Measurements from ENCODE around the gene ARMC12.

DNA sequence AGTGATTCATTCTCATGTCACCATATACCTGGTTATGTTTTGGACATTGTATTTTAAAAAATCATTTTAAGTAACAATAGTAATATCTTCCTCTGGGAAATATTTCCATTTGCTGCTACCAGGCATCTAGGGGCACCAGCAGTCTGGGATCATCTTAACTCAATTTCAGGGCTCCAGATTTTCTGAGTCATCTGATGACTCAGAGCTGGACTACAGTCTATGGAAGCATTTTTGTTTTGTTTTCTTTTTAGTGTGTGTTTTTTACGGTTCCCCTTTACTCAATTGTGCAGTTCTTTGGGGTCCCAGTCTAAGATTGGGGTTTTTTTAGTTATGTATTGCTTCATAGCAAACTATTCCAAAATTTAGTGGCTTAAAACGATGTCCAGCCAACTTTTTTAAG is 42.4 kb upstream of the ARMC12 start:
- no peak for TF ChIP-seq EP300 (IDR thresholded peaks at IDR 0.05; ENCODE audit: borderline replicate concordance in 1 of 2, low read depth in 1 of 2, low read length in 1 of 2)
- TF ChIP-seq, protein P1, sequence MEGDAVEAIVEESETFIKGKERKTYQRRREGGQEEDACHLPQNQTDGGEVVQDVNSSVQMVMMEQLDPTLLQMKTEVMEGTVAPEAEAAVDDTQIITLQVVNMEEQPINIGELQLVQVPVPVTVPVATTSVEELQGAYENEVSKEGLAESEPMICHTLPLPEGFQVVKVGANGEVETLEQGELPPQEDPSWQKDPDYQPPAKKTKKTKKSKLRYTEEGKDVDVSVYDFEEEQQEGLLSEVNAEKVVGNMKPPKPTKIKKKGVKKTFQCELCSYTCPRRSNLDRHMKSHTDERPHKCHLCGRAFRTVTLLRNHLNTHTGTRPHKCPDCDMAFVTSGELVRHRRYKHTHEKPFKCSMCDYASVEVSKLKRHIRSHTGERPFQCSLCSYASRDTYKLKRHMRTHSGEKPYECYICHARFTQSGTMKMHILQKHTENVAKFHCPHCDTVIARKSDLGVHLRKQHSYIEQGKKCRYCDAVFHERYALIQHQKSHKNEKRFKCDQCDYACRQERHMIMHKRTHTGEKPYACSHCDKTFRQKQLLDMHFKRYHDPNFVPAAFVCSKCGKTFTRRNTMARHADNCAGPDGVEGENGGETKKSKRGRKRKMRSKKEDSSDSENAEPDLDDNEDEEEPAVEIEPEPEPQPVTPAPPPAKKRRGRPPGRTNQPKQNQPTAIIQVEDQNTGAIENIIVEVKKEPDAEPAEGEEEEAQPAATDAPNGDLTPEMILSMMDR (IDR thresholded peaks at IDR 0.05), result no peak
- no peak for TF ChIP-seq NRF1 (IDR thresholded peaks at IDR 0.05; ENCODE audit: low read depth, low read length)
- TF ChIP-seq, protein P2, sequence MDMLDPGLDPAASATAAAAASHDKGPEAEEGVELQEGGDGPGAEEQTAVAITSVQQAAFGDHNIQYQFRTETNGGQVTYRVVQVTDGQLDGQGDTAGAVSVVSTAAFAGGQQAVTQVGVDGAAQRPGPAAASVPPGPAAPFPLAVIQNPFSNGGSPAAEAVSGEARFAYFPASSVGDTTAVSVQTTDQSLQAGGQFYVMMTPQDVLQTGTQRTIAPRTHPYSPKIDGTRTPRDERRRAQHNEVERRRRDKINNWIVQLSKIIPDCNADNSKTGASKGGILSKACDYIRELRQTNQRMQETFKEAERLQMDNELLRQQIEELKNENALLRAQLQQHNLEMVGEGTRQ (IDR thresholded peaks at IDR 0.05; ENCODE audit: borderline replicate concordance, low read depth, low read length), result no peak
- TF ChIP-seq EZH2phosphoT487 (IDR thresholded peaks at IDR 0.05; ENCODE audit: borderline replicate concordance, low read depth), result no peak
- TF ChIP-seq TAF1 (IDR thresholded peaks at IDR 0.05; ENCODE audit: borderline replicate concordance, low read depth, low read length), result no peak
- TF ChIP-seq, protein P3, sequence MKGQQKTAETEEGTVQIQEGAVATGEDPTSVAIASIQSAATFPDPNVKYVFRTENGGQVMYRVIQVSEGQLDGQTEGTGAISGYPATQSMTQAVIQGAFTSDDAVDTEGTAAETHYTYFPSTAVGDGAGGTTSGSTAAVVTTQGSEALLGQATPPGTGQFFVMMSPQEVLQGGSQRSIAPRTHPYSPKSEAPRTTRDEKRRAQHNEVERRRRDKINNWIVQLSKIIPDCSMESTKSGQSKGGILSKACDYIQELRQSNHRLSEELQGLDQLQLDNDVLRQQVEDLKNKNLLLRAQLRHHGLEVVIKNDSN (IDR thresholded peaks at IDR 0.05; ENCODE audit: borderline replicate concordance, low read depth), result no peak
- no peak for TF ChIP-seq SMC3 (IDR thresholded peaks at IDR 0.05; ENCODE audit: low read depth, low read length)
- TF ChIP-seq, protein P4, sequence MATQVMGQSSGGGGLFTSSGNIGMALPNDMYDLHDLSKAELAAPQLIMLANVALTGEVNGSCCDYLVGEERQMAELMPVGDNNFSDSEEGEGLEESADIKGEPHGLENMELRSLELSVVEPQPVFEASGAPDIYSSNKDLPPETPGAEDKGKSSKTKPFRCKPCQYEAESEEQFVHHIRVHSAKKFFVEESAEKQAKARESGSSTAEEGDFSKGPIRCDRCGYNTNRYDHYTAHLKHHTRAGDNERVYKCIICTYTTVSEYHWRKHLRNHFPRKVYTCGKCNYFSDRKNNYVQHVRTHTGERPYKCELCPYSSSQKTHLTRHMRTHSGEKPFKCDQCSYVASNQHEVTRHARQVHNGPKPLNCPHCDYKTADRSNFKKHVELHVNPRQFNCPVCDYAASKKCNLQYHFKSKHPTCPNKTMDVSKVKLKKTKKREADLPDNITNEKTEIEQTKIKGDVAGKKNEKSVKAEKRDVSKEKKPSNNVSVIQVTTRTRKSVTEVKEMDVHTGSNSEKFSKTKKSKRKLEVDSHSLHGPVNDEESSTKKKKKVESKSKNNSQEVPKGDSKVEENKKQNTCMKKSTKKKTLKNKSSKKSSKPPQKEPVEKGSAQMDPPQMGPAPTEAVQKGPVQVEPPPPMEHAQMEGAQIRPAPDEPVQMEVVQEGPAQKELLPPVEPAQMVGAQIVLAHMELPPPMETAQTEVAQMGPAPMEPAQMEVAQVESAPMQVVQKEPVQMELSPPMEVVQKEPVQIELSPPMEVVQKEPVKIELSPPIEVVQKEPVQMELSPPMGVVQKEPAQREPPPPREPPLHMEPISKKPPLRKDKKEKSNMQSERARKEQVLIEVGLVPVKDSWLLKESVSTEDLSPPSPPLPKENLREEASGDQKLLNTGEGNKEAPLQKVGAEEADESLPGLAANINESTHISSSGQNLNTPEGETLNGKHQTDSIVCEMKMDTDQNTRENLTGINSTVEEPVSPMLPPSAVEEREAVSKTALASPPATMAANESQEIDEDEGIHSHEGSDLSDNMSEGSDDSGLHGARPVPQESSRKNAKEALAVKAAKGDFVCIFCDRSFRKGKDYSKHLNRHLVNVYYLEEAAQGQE (IDR thresholded peaks at IDR 0.05; ENCODE audit: low read depth, low read length), result no peak
- no peak for TF ChIP-seq POLR2AphosphoS5 (IDR thresholded peaks at IDR 0.05; ENCODE audit: low read depth, low read length)
- no peak for TF ChIP-seq GABPA (IDR thresholded peaks at IDR 0.05; ENCODE audit: low read depth)
